ELR (cell line): ENCODE results near the gene TOMM7.
A peak's percentile ranks its signal among the peaks of the same experiment; 100 is the strongest.

Experiments used
- DNase-seq: peaks from one replicate; pipeline ENCODE4 v3.0.0-alpha.2; 2015; ENCODE audit warnings: low read depth

Gene TOMM7

GRCh38 chr7:22822486-22823141 is at the start of gene TOMM7:
Gene TOMM7 (minus strand): TSS chr7:22822849. CDS start chr7:22822779, 70 bp downstream.
- DNase-seq = peak; percentile 99

GRCh38 chr7:22872096-22872807 is 49.6 kb upstream of the TOMM7 start:
- DNase-seq = peak; percentile 31

GRCh38 chr7:22871661-22872060 is 49.0 kb upstream of the TOMM7 start:
- no peak for DNase-seq

- DNase-seq = no peak
Measured at GRCh38 chr7:22868509-22868908, 45.9 kb upstream of the TOMM7 start.

- DNase-seq = no peak
Measured at GRCh38 chr7:22867589-22867988, 44.9 kb upstream of the TOMM7 start.

GRCh38 chr7:22867003-22867402 is 44.4 kb upstream of the TOMM7 start:
- DNase-seq = peak; percentile 49

- peak; percentile 66 for DNase-seq
Measured at GRCh38 chr7:22865602-22865960, 42.9 kb upstream of the TOMM7 start.

- peak; percentile 47 for DNase-seq
Measured at GRCh38 chr7:22864855-22865601, 42.4 kb upstream of the TOMM7 start.

- DNase-seq = peak; percentile 65
Measured at GRCh38 chr7:22864301-22864700, 41.7 kb upstream of the TOMM7 start.

GRCh38 chr7:22863156-22863899 is 40.7 kb upstream of the TOMM7 start:
- DNase-seq = peak; percentile 45

- DNase-seq = peak; percentile 34
Measured at GRCh38 chr7:22861576-22861975, 38.9 kb upstream of the TOMM7 start.

GRCh38 chr7:22860784-22861482 is 38.3 kb upstream of the TOMM7 start:
- peak; percentile 70 for DNase-seq

- peak; percentile 47 for DNase-seq
Measured at GRCh38 chr7:22860337-22860736, 37.7 kb upstream of the TOMM7 start.

GRCh38 chr7:22859641-22860290 is 37.1 kb upstream of the TOMM7 start:
- peak; percentile 60 for DNase-seq

- DNase-seq = peak; percentile 98
Measured at GRCh38 chr7:22858640-22859561, 36.3 kb upstream of the TOMM7 start.

- no peak for DNase-seq
Measured at GRCh38 chr7:22858274-22858639, 35.6 kb upstream of the TOMM7 start.

- DNase-seq = no peak
Measured at GRCh38 chr7:22856416-22856815, 33.8 kb upstream of the TOMM7 start.

- peak; percentile 64 for DNase-seq
Measured at GRCh38 chr7:22855049-22855392, 32.4 kb upstream of the TOMM7 start.

- DNase-seq = peak; percentile 92
Measured at GRCh38 chr7:22854158-22855048, 31.8 kb upstream of the TOMM7 start.
